ENCODE data around the gene SLC15A3. TPM values are rescaled to one million over a fixed set of nuclear protein-coding genes. Genes with fewer than 3 reads are reported as not detected.
A peak's percentile ranks its signal among the peaks of the same experiment; 100 is the strongest.

The SLC15A3 gene
- total RNA-seq, 1 donor from 2014 or later, result 66.3 TPM

DNA sequence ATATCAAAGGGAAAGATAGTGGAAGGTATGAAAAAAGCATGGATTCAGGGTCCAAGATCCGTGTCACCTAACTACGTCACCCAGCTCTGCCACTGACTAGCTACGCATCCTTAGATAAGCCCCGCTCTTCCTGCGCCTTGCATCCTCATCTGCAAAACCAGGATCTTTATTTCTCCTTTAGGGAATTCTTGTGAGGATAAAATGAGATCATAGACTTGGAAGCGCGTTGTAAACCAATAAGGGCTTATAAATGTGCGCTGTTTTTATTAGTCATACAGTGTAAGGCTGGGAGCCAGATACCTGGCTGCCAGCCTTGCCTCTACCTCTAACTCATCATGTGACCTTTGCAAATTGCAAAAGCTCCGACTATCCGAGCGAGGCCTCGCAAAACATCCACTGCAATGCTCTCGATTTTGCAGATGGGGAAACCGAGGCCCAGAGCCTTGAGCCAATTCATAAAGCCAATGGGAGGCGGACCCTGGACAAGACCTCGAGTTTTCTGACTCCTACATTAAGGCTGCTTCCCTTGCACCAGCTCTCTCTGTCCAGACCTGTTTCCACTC is 46.3 kb downstream of the SLC15A3 start:
- Mint-ChIP-seq H3K36me3 (ENCODE audit: low read depth, unreplicated experiment) (peaks cover 1% of the 10 kb centered on the region), H3K9me3 (ENCODE audit: unreplicated experiment) (peaks cover 7% of the 10 kb centered on the region), H3K27me3 (ENCODE audit: low read depth, unreplicated experiment) (peaks cover 28% of the 10 kb centered on the region), H3K4me1 (ENCODE audit: low read depth, unreplicated experiment) (peaks cover 12% of the 10 kb centered on the region), H3K4me3 (ENCODE audit: unreplicated experiment) (peak overlapping the region; percentile 92), H3K27ac (ENCODE audit: unreplicated experiment) (peak overlapping the region; percentile 84)
- H3K4me1 ChIP-seq (ENCODE audit: insufficient read depth, low read length), result peaks cover 8% of the 10 kb centered on the region
- H3K27me3 ChIP-seq (ENCODE audit: insufficient read depth, low read length), result peaks cover 1% of the 10 kb centered on the region
- peak overlapping the region; percentile 94 for H3K9ac ChIP-seq (ENCODE audit: low read length)
- DNase-seq (ENCODE audit: low read depth) (peak; percentile 69), FAIRE-seq (no peak)
- peaks cover 38% of the 10 kb centered on the region for H3K79me2 ChIP-seq (ENCODE audit: insufficient read depth, low read length)
- H3K36me3 ChIP-seq (ENCODE audit: insufficient read depth, low read length), result peaks cover 13% of the 10 kb centered on the region
- TF ChIP-seq, protein P1, sequence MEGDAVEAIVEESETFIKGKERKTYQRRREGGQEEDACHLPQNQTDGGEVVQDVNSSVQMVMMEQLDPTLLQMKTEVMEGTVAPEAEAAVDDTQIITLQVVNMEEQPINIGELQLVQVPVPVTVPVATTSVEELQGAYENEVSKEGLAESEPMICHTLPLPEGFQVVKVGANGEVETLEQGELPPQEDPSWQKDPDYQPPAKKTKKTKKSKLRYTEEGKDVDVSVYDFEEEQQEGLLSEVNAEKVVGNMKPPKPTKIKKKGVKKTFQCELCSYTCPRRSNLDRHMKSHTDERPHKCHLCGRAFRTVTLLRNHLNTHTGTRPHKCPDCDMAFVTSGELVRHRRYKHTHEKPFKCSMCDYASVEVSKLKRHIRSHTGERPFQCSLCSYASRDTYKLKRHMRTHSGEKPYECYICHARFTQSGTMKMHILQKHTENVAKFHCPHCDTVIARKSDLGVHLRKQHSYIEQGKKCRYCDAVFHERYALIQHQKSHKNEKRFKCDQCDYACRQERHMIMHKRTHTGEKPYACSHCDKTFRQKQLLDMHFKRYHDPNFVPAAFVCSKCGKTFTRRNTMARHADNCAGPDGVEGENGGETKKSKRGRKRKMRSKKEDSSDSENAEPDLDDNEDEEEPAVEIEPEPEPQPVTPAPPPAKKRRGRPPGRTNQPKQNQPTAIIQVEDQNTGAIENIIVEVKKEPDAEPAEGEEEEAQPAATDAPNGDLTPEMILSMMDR (IDR thresholded peaks at IDR 0.05; ENCODE audit: insufficient read depth, low read depth, low read length), result no peak
- no peak for TF ChIP-seq EZH2 (IDR thresholded peaks at IDR 0.05; ENCODE audit: insufficient read depth, low read length)
- H3K4me3 ChIP-seq (ENCODE audit: insufficient read depth, low read depth, low read length), result peak overlapping the region; percentile 86
- peaks cover 52% of the 10 kb centered on the region for H4K20me1 ChIP-seq (ENCODE audit: insufficient read depth, low read length)
- H2AFZ ChIP-seq (ENCODE audit: low read depth, low read length), result peak overlapping the region; percentile 74
- H3K27ac ChIP-seq (ENCODE audit: low read depth, low read length), result peak overlapping the region; percentile 86
- peak overlapping the region; percentile 95 for H3K4me2 ChIP-seq (ENCODE audit: low read length)
- no peaks in the 10 kb centered on the region for H3K9me3 ChIP-seq (ENCODE audit: insufficient read depth, low read depth, low read length)

DNA sequence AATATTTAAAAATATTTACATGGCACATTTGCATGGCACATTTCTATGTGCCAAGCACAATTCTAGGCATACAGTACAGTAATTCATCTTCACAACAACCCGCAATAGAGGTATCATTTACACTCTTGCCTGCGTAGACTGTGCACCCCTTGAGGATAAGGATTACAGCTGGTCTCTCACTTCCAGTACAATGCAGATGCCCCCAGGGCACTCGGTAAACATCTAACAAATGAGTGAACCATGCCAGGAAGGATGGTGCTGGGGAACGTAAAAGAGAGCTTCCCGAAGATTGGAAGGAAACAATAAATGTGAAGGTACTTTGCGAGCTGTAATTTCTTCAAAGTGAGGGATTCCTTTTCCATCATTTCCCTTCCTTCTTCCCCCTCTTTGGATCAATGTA is 46.9 kb downstream of the SLC15A3 start:
- Histone ChIP-seq H3K9ac (ENCODE audit: low read length) (peak overlapping the region; percentile 94), H2AFZ (ENCODE audit: low read depth, low read length) (no peak overlapping the region), H3K4me1 (ENCODE audit: insufficient read depth, low read length) (peaks cover 8% of the 10 kb centered on the region), H3K79me2 (ENCODE audit: insufficient read depth, low read length) (peaks cover 38% of the 10 kb centered on the region), H3K27ac (ENCODE audit: low read depth, low read length) (peak overlapping the region; percentile 86), H3K36me3 (ENCODE audit: insufficient read depth, low read length) (peaks cover 19% of the 10 kb centered on the region), H3K27me3 (ENCODE audit: insufficient read depth, low read length) (no peaks in the 10 kb centered on the region), H3K9me3 (ENCODE audit: insufficient read depth, low read depth, low read length) (no peaks in the 10 kb centered on the region), H3K4me2 (ENCODE audit: low read length) (peak overlapping the region; percentile 95), H4K20me1 (ENCODE audit: insufficient read depth, low read length) (peaks cover 57% of the 10 kb centered on the region), H3K4me3 (ENCODE audit: insufficient read depth, low read depth, low read length) (peak overlapping the region; percentile 86)
- Mint-ChIP-seq H3K4me3 (ENCODE audit: unreplicated experiment) (peak overlapping the region; percentile 92), H3K4me1 (ENCODE audit: low read depth, unreplicated experiment) (peaks cover 12% of the 10 kb centered on the region), H3K27ac (ENCODE audit: unreplicated experiment) (peak overlapping the region; percentile 84), H3K36me3 (ENCODE audit: low read depth, unreplicated experiment) (peaks cover 2% of the 10 kb centered on the region), H3K27me3 (ENCODE audit: low read depth, unreplicated experiment) (peaks cover 23% of the 10 kb centered on the region), H3K9me3 (ENCODE audit: unreplicated experiment) (peaks cover 4% of the 10 kb centered on the region)
- TF ChIP-seq EZH2 (IDR thresholded peaks at IDR 0.05; ENCODE audit: insufficient read depth, low read length), result no peak
- TF ChIP-seq, protein P1 (IDR thresholded peaks at IDR 0.05; ENCODE audit: insufficient read depth, low read depth, low read length), result no peak
- DNase-seq (ENCODE audit: low read depth), result no peak
- FAIRE-seq, result no peak

DNA sequence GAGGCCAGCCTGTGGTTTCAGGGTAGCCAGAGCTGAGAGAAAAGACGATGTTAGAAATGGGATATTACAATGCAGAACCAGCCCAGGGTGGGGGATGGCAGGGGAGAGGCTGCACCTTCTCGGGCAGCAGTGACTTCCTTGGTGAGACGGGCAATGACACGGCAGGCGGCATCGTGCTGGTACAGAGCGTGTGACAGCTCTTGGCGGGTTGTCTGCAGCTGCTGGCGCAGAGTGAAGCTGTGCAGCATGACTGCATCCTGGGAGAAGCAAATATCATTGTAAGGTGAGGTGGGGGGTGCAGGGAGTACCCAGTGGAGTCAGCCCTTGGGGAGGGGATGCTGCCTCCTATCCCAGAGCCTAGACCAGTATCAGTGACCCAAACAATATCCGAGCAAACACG is 49.4 kb downstream of the SLC15A3 start:
- H3K27ac Mint-ChIP-seq (ENCODE audit: unreplicated experiment), result no peak overlapping the region

More for the DNA sequence above, 49.4 kb downstream of the SLC15A3 start:
- Histone ChIP-seq H3K4me1 (ENCODE audit: insufficient read depth, low read length) (peaks cover 8% of the 10 kb centered on the region), H3K4me2 (ENCODE audit: low read length) (no peak overlapping the region), H3K4me3 (ENCODE audit: insufficient read depth, low read depth, low read length) (no peak overlapping the region), H3K27ac (ENCODE audit: low read depth, low read length) (no peak overlapping the region), H3K79me2 (ENCODE audit: insufficient read depth, low read length) (peaks cover 38% of the 10 kb centered on the region), H3K27me3 (ENCODE audit: insufficient read depth, low read length) (no peaks in the 10 kb centered on the region), H3K9ac (ENCODE audit: low read length) (no peak overlapping the region), H2AFZ (ENCODE audit: low read depth, low read length) (no peak overlapping the region), H3K36me3 (ENCODE audit: insufficient read depth, low read length) (peaks cover 36% of the 10 kb centered on the region), H3K9me3 (ENCODE audit: insufficient read depth, low read depth, low read length) (no peaks in the 10 kb centered on the region), H4K20me1 (ENCODE audit: insufficient read depth, low read length) (peaks cover 74% of the 10 kb centered on the region)
- Mint-ChIP-seq H3K4me3 (ENCODE audit: unreplicated experiment) (no peak overlapping the region), H3K27me3 (ENCODE audit: low read depth, unreplicated experiment) (peaks cover under 1% of the 10 kb centered on the region), H3K9me3 (ENCODE audit: unreplicated experiment) (no peaks in the 10 kb centered on the region), H3K36me3 (ENCODE audit: low read depth, unreplicated experiment) (peaks cover 5% of the 10 kb centered on the region), H3K4me1 (ENCODE audit: low read depth, unreplicated experiment) (peaks cover 12% of the 10 kb centered on the region)
- no peak for DNase-seq (ENCODE audit: low read depth)
- FAIRE-seq, result no peak
- TF ChIP-seq EZH2 (IDR thresholded peaks at IDR 0.05; ENCODE audit: insufficient read depth, low read length), result no peak
- TF ChIP-seq, protein P1 (IDR thresholded peaks at IDR 0.05; ENCODE audit: insufficient read depth, low read depth, low read length), result no peak

All from astrocyte (in vitro differentiated cells and primary cell).